Measurements from ENCODE around the gene TMEM120A. TPM values are rescaled to one million over a fixed set of nuclear protein-coding genes. Genes with fewer than 3 reads are reported as not detected.
A peak's percentile ranks its signal among the peaks of the same experiment; 100 is the strongest.

Gene TMEM120A
- total RNA-seq, 4 donors from 2014 or later, result 21.0 to 34.0 (median 22.4) TPM

GRCh38 chr7:75962607-75963380, 31.6 kb downstream of the TMEM120A start:
- H3K9me3 ChIP-seq, result no peaks in the 10 kb centered on the region
- H3K4me3 ChIP-seq, result no peak overlapping the region
- TF ChIP-seq POLR2A (IDR thresholded peaks at IDR 0.05) (no peak), POLR2AphosphoS5 (IDR thresholded peaks at IDR 0.05) (peak in 2 of 3 donors; percentile 36 to 75)
- 44% methylated on average over 18 of the region's 18 CpGs for WGBS
- H3K27me3 ChIP-seq, result no peaks in the 10 kb centered on the region
- DNase-seq (ENCODE audit: low spot score in 2 of 2), result peak in 1 of 2 donors; percentile 73
- peak overlapping the region; percentile 76 for H3K27ac ChIP-seq
- peaks cover 19% of the 10 kb centered on the region for H3K36me3 ChIP-seq
- H3K4me1 ChIP-seq, result peaks cover 41% of the 10 kb centered on the region

GRCh38 chr7:75961218-75961617, 33.2 kb downstream of the TMEM120A start:
- H3K27ac ChIP-seq, result no peak overlapping the region
- no peak overlapping the region for H3K4me3 ChIP-seq
- peaks cover 26% of the 10 kb centered on the region for H3K36me3 ChIP-seq
- H3K9me3 ChIP-seq, result no peaks in the 10 kb centered on the region
- H3K4me1 ChIP-seq, result peaks cover 31% of the 10 kb centered on the region
- H3K27me3 ChIP-seq, result no peaks in the 10 kb centered on the region
- 96% methylated on average over 7 of the region's 7 CpGs for WGBS
- no peak for DNase-seq (ENCODE audit: low spot score in 2 of 2)
- TF ChIP-seq POLR2A (IDR thresholded peaks at IDR 0.05) (no peak), POLR2AphosphoS5 (IDR thresholded peaks at IDR 0.05) (no peak), CTCF (IDR thresholded peaks at IDR 0.05) (no peak), EP300 (IDR thresholded peaks at IDR 0.05) (no peak)

- no peak for TF ChIP-seq POLR2A (IDR thresholded peaks at IDR 0.05)
- no peak for TF ChIP-seq CTCF (IDR thresholded peaks at IDR 0.05)
- no peak for TF ChIP-seq POLR2AphosphoS5 (IDR thresholded peaks at IDR 0.05)
- TF ChIP-seq EP300 (IDR thresholded peaks at IDR 0.05), result no peak
- Histone ChIP-seq H3K4me1 (peaks cover 22% of the 10 kb centered on the region), H3K27me3 (no peaks in the 10 kb centered on the region), H3K36me3 (peaks cover 29% of the 10 kb centered on the region), H3K27ac (no peak overlapping the region), H3K4me3 (no peak overlapping the region), H3K9me3 (no peaks in the 10 kb centered on the region)
- DNase-seq (ENCODE audit: low spot score in 2 of 2), result no peak
- WGBS, result 94% methylated on average over 6 of the region's 6 CpGs
Measured at GRCh38 chr7:75960372-75960771, 34.0 kb downstream of the TMEM120A start.

- Histone ChIP-seq H3K9me3 (no peaks in the 10 kb centered on the region), H3K27me3 (no peaks in the 10 kb centered on the region), H3K27ac (no peak overlapping the region), H3K4me3 (no peak overlapping the region), H3K36me3 (peaks cover 43% of the 10 kb centered on the region), H3K4me1 (peaks cover 19% of the 10 kb centered on the region)
- TF ChIP-seq CTCF (IDR thresholded peaks at IDR 0.05) (no peak), POLR2A (IDR thresholded peaks at IDR 0.05) (no peak), POLR2AphosphoS5 (IDR thresholded peaks at IDR 0.05) (no peak), EP300 (IDR thresholded peaks at IDR 0.05) (no peak)
- DNase-seq (ENCODE audit: low spot score in 2 of 2), result no peak
- WGBS, result 90% methylated on average over 9 of the region's 9 CpGs
Measured at GRCh38 chr7:75958802-75959543, 35.4 kb downstream of the TMEM120A start.

GRCh38 chr7:75957021-75957736, 37.2 kb downstream of the TMEM120A start:
- Histone ChIP-seq H3K9me3 (no peaks in the 10 kb centered on the region), H3K4me3 (no peak overlapping the region), H3K4me1 (peaks cover 3% of the 10 kb centered on the region), H3K36me3 (peaks cover 47% of the 10 kb centered on the region), H3K27me3 (no peaks in the 10 kb centered on the region), H3K27ac (no peak overlapping the region)
- TF ChIP-seq POLR2AphosphoS5 (IDR thresholded peaks at IDR 0.05) (peak in 1 of 3 donors; percentile 12), POLR2A (IDR thresholded peaks at IDR 0.05) (no peak), EP300 (IDR thresholded peaks at IDR 0.05) (no peak)
- 90% methylated on average over 16 of the region's 16 CpGs for WGBS
- DNase-seq (ENCODE audit: low spot score in 2 of 2), result no peak
